ENCODE data around the gene RADIL. TPM values are rescaled to one million over a fixed set of nuclear protein-coding genes. Genes with fewer than 3 reads are reported as not detected.

Gene RADIL
- total and polyA plus RNA-seq, 2 donors: 4.9 to 8.0 TPM

DNA sequence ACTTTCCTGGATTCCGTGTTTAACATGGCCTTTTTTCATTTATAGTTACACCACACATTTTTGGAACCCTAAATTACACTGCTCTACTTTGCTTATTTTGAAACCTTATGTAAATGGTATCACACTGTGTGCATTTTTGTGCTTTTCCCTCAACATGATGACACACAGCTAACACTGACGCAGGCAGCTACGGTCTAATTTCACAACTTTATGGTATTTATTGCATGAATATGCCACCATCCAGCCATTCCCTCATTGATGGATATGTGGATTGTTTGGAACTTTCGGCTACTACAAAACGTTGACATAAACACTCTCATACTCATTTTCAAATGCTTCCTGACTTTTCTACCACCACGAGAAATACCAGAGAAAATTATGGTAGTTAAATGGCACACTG lies 28.6 kb downstream of the RADIL start:
- Histone ChIP-seq H3K4me1 (ENCODE audit: insufficient read depth) (no peaks in the 10 kb centered on the region), H3K36me3 (ENCODE audit: insufficient read depth) (no peaks in the 10 kb centered on the region), H3K4me3 (ENCODE audit: low read depth, low read length) (no peak overlapping the region), H3K27ac (ENCODE audit: low read depth) (no peak overlapping the region)
- 89% methylated on average over 6 of the region's 6 CpGs for WGBS
- DNase-seq (ENCODE audit: extremely low spot score): no peak

DNA sequence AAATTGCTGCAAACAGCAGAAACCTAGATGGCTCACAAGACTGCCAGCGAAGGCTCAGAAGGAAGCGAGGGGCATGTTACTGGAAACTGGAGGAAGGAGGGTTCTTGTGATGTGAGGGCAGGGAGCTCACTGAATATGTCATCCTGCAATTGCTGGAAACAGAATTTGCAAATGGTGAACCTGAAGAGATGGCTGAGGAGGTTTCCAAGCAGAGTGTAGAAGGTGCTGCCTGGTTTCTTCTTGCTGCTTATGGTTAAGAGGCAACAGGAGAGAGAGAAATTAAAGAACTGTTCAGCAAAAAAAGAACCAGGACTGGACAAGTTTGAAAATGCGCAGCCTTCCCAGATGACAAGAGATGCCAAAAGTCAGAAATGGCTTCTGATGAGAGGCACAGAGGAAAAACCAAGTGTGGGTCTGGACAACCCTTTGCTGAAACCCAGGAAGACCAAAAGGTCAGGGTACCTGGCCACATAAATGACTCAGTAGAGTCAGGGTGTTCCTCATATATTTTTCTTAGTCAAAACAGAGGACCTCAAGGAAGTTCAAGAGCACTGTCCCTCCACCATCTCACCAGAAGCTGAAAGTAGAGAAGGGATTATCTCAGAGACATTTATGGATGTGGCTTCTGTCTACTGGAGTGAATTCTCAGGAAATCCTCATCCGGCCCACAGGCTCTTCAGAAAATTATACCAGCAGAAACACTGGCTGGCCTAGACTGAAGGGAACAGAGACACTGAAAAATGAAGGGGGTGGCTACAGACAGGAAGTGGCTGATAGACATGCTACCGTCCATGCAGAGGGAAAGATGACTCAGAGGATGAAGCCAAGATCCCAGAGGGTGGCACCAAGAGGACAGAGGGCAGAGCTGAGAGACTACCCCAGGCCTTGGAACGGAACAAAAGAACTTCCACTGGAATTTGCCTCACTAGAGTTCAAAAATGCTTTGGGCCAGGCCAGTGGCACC lies 31.8 kb downstream of the RADIL start:
- Histone ChIP-seq H3K4me1 (ENCODE audit: insufficient read depth) (no peaks in the 10 kb centered on the region), H3K36me3 (ENCODE audit: insufficient read depth) (no peaks in the 10 kb centered on the region), H3K4me3 (ENCODE audit: low read depth, low read length) (no peak overlapping the region), H3K27ac (ENCODE audit: low read depth) (no peak overlapping the region)
- WGBS: 77% methylated on average over 6 of the region's 6 CpGs
- no peak for DNase-seq (ENCODE audit: extremely low spot score)

DNA sequence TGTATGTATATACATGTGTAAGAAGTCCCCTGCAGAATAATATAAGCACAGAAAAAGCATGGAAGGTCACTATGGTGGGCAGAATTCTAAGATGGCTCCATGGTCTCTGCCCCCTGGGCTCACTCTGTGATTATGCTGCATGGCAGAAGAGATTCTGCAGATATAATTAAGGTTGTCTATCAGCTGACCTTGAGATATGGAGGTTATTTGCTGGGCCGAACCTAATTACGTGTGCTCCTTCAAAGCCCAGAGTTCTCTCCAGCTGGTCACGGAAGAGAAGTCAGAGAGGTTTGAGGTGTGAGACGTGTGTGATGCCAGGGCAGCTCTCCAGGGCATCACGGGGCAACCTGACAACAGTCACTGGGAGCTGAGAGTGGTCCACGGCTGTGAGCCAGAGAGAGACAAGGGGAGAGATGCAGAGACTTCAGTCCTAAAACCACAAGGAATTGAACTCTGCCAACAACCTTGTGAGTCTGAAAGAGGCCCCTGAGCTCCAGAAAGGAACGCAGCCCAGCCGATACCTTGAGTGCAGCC lies 33.2 kb downstream of the RADIL start:
- H3K36me3 ChIP-seq (ENCODE audit: insufficient read depth): no peaks in the 10 kb centered on the region
- no peaks in the 10 kb centered on the region for H3K4me1 ChIP-seq (ENCODE audit: insufficient read depth)
- no peak overlapping the region for H3K4me3 ChIP-seq (ENCODE audit: low read depth, low read length)
- 93% methylated on average over 8 of the region's 8 CpGs for WGBS
- no peak for DNase-seq (ENCODE audit: extremely low spot score)
- no peak overlapping the region for H3K27ac ChIP-seq (ENCODE audit: low read depth)

DNA sequence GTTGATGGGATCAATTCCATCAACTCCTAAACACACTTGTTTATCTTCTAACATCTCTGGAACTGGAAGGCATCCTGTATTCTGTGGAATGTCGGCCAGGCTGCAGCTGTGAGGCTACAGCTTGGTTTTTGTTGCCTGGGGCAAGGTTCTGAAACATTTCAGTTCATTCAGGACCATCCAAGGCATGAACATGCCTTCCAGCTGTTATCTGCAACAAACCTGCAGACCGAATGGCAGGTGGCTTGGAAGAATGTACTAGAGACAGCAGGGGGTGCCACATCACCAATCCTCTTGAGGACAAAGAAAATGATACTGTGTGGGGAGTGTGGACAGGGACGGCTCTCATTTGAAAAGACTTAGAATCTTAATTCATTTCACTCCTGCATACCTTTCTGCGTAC lies 34.1 kb downstream of the RADIL start:
- Histone ChIP-seq H3K4me1 (ENCODE audit: insufficient read depth) (no peaks in the 10 kb centered on the region), H3K4me3 (ENCODE audit: low read depth, low read length) (no peak overlapping the region), H3K36me3 (ENCODE audit: insufficient read depth) (no peaks in the 10 kb centered on the region), H3K27ac (ENCODE audit: low read depth) (no peak overlapping the region)
- 21% methylated on average over 4 of the region's 4 CpGs for WGBS
- DNase-seq (ENCODE audit: extremely low spot score): no peak

DNA sequence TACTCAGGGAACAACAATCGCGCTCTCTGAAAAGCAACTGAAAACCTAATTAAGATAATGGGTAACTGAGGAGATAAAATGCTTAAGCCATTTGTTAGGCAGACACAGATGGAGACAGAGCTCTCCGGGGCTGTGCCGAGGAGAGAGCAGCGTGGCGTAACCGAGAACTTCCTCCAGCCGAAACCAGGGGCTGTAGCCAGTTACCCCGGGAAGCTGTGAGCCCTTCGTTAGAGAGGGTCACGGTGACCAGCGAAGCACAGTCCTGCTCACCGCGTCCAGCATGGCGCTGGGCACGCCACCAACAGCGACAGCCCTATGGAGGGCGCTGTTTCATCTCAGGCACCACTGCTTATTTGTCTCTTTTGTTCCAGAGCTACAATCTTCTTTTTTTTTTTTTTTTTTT lies 37.8 kb downstream of the RADIL start:
- no peak overlapping the region for H3K4me3 ChIP-seq (ENCODE audit: low read depth, low read length)
- no peaks in the 10 kb centered on the region for H3K4me1 ChIP-seq (ENCODE audit: insufficient read depth)
- WGBS: 58% methylated on average over 18 of the region's 18 CpGs
- H3K36me3 ChIP-seq (ENCODE audit: insufficient read depth): no peaks in the 10 kb centered on the region
- no peak overlapping the region for H3K27ac ChIP-seq (ENCODE audit: low read depth)
- DNase-seq (ENCODE audit: extremely low spot score): no peak

DNA sequence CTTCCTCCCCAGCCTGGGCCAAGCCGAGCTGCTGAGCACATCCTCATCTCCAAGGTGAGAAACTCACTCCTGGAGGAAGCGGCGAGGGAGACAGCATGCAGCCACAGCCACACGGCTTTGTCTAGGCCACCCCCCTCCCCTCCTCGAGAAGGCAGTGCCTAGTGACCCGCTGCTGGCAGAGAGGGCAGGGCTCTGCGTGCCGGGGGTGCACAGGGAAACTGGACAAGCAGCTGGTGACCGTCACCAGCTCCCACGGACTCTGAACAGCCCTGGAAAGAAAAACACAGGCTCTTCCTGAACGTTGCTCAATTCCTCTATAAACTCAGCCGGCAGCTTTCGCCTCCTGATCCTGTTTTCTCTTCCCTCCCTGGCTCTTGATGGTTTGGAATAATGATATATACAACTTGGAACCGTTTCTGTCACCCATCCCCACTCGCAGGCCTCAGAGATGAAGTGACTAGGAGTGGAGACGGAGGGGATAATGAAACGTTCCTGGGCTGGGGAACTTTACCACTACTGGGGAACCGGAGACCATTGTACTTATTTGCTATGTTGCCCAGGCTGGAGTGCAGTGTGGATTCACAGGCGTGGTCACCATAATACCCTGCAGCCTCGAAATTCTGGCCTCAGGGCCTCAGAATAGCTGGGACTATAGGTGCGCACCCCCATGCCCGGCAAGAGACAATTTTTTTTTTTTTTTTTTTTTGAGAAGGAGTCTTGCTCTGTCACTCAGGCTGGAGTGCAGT lies 41.0 kb downstream of the RADIL start:
- DNase-seq (ENCODE audit: extremely low spot score): no peak
- Histone ChIP-seq H3K4me1 (ENCODE audit: insufficient read depth) (no peaks in the 10 kb centered on the region), H3K27ac (ENCODE audit: low read depth) (no peak overlapping the region), H3K36me3 (ENCODE audit: insufficient read depth) (no peaks in the 10 kb centered on the region), H3K4me3 (ENCODE audit: low read depth, low read length) (no peak overlapping the region)
- WGBS: 41% methylated on average over 22 of the region's 22 CpGs

DNA sequence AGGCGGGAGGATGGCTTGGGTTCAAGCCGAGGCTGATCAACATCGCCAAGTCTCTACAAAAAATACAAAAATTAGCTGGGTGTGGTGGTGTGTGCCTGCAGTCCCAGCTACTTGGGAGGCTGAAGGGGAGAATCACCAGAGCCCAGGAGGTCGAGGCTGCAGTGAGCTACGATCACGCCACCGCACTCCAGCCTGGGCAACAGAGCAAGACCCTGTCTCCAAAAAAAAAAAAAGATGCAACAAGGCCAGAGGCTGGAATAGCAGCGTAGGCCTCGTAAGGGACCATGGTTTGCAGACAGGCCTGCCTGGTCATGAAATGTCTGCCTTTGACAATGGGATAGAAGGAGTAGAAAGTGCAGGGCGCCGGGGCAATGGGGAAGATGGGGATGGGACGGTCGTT lies 41.7 kb downstream of the RADIL start:
- H3K4me1 ChIP-seq (ENCODE audit: insufficient read depth): no peaks in the 10 kb centered on the region
- no peak overlapping the region for H3K27ac ChIP-seq (ENCODE audit: low read depth)
- DNase-seq (ENCODE audit: extremely low spot score): no peak
- no peaks in the 10 kb centered on the region for H3K36me3 ChIP-seq (ENCODE audit: insufficient read depth)
- H3K4me3 ChIP-seq (ENCODE audit: low read depth, low read length): no peak overlapping the region
- 92% methylated on average over 13 of the region's 13 CpGs for WGBS

DNA sequence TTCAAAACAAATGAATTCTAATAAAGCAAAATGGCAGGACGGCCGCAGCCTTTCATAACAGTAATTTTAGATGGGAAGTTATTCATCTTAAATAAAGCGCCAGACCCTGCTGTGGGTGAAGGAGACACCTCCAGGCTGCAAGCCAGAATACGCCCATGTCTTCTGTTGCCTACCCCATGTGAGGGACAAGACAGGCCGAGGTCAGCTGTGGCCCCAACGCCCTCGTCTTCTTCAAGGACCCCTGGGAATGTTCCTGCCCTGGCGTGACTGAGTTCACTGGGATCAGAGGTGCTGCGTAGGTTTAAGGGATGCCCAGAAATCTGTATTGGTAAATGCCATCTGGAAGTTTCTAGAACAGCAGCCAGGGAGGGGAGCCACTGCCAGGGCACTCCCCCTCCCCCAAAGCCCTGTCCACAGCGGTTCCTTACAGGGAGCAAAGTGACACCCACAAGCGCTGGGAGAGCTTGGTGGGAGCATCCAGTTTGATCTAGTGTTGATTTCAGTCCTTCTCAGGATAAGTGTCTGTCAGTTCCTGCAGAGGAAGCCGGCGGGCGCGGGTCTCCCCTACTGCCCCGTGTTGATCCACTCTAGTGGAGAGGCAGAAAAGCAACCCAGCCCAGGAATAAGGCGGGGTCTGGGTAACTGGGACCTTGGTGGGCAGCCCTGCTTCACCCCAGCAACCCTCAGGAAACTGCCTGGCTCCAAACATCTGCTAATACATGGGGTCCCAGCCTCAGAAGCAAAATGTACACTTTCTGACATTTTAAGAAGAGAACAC lies 42.3 kb downstream of the RADIL start:
- no peak for DNase-seq (ENCODE audit: extremely low spot score)
- WGBS: 95% methylated on average over 17 of the region's 17 CpGs
- no peak overlapping the region for H3K4me3 ChIP-seq (ENCODE audit: low read depth, low read length)
- H3K27ac ChIP-seq (ENCODE audit: low read depth): no peak overlapping the region
- H3K4me1 ChIP-seq (ENCODE audit: insufficient read depth): no peaks in the 10 kb centered on the region
- no peaks in the 10 kb centered on the region for H3K36me3 ChIP-seq (ENCODE audit: insufficient read depth)

DNA sequence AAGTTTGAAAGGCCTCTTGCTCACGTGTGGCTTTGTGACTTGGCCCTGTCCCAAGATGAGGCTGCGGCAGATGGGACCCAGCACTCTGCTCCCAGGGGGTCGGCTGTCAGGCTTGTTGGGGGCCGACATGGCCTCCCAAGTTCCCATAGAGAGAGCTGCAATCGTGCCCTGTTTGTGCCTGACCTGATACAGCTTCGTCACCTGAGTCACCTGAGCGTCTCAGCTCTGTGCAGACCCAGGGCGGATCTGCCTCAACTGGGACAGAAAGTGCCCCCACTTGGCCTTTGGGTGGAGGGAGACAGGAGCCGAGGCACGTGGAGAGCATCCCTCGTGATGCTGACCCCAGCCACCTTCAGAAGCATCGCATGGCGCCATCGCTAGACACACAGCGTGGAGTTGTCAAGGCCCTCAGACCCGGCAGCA lies 43.4 kb downstream of the RADIL start:
- WGBS: 84% methylated on average over 16 of the region's 16 CpGs
- H3K36me3 ChIP-seq (ENCODE audit: insufficient read depth): no peaks in the 10 kb centered on the region
- DNase-seq (ENCODE audit: extremely low spot score): no peak

DNA sequence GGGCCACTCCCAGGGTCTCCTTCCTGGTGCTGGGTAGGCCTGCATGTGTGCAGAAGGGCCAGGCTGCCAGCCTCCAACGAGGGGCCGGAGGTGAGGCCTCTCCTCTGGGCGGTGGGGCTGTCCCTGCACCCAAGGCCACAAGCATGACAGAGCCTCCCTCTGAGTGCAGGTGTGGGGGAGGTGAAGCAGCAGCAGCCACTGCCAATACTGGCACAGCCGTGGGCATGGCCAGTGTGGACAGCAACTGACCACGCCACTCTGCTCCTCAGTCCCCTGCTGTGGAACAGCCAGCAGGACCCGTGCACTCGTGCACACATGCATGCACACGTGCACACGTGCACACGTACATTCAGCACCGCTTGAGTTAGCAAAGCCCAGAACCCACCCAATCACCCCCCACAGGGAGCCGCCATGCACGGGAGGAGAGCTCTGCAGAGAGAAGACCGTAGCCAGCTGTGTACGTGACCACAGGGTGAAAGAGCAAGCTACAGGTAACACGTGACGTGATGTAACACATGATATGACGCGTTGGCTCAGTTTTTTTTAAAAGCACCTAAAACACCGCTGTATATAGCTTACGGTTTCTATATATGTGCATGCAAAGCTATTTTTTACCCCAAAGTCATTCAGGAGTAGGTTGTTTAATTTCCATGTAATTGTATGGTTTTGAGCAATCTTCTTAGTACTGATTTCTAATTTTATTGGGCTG lies 44.7 kb downstream of the RADIL start:
- no peaks in the 10 kb centered on the region for H3K4me1 ChIP-seq (ENCODE audit: insufficient read depth)
- no peak overlapping the region for H3K27ac ChIP-seq (ENCODE audit: low read depth)
- no peak overlapping the region for H3K4me3 ChIP-seq (ENCODE audit: low read depth, low read length)
- no peaks in the 10 kb centered on the region for H3K36me3 ChIP-seq (ENCODE audit: insufficient read depth)
- 95% methylated on average over 21 of the region's 21 CpGs for WGBS
- no peak for DNase-seq (ENCODE audit: extremely low spot score)

More for the DNA sequence above, 43.4 kb downstream of the RADIL start:
- H3K4me3 ChIP-seq (ENCODE audit: low read depth, low read length): no peak overlapping the region
- H3K4me1 ChIP-seq (ENCODE audit: insufficient read depth): no peaks in the 10 kb centered on the region
- H3K27ac ChIP-seq (ENCODE audit: low read depth): no peak overlapping the region

DNA sequence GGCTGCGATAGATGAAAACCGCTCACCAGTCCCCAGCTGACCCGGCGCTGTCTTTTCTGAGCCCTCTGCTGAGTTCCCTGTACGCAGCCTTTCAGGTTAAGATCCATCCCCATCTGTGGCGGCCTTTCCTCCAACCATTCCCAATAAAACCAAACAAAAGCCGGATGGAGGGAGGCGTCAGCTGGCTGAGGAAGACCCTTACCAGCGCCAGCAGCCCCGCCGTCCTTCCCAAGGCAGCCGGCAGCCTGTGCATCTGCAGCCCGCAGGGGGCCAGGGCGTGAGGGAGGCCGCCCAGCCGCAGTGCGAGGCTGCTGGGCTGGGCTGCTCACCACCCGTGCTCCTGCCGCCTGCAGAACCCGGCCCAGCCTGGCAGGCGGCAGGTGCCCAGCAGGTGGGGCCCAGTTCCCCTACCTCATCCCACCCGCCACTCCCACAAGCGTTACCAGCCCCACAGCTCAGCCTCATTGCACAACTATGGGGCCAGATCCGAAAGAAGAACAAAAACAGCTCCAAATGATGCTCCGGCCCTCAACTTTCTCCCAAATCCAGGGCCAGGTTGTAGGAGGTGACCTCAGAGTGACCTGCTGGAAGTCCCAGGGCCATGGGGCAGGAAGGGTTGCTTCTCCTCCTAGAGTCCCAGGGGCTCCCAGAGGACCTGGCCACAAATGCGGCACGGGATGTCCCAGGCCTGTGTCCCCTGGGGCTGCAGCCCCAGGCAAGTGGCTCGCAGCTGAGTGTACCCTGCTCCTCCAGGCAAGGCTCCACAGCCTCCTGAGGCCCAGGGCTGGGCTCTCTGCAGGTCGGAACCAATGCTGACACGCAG lies 45.5 kb downstream of the RADIL start:
- Histone ChIP-seq H3K4me1 (ENCODE audit: insufficient read depth) (no peaks in the 10 kb centered on the region), H3K27ac (ENCODE audit: low read depth) (no peak overlapping the region), H3K36me3 (ENCODE audit: insufficient read depth) (no peaks in the 10 kb centered on the region), H3K4me3 (ENCODE audit: low read depth, low read length) (no peak overlapping the region)
- DNase-seq (ENCODE audit: extremely low spot score): no peak
- 52% methylated on average over 30 of the region's 30 CpGs for WGBS

DNA sequence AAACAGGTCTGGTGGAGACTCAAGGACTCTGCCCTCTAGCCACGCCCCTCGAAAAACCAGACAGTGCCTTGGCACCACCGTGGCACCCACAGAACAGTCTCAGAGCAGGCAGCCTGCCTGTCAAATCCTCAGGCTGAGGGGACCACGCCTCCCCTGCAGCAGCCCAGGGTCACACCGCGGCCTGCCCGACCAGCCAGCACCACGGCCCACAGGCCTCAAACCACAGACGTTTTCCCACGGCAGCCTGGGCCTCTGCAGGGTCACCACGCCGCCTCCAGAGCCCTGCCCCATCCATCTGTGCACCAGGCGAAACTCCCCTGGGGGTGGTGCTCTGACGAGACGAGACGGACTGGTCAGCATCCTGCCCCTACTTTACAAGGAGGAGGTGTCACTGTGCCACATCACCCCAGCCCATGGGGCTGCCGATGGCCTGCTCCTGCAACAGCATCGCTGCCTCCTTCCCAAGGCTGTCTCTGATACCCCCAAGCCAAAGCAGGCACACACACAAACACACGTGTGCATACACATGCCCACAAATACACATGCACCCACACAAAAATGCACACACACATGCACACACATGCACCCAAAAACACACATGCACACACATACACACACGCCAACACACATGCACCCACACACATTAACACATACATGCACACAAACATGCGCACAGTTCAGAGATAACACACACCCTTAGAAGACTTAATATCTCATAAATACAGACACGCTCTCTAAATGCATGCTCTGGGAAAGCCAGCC lies 46.3 kb downstream of the RADIL start:
- Histone ChIP-seq H3K4me3 (ENCODE audit: low read depth, low read length) (no peak overlapping the region), H3K4me1 (ENCODE audit: insufficient read depth) (no peaks in the 10 kb centered on the region), H3K27ac (ENCODE audit: low read depth) (no peak overlapping the region), H3K36me3 (ENCODE audit: insufficient read depth) (no peaks in the 10 kb centered on the region)
- WGBS: 71% methylated on average over 22 of the region's 22 CpGs
- no peak for DNase-seq (ENCODE audit: extremely low spot score)

Data from urinary bladder (tissue), 4 donors.